ENCODE results near the gene GHRH.
A peak's percentile ranks its signal among the peaks of the same experiment; 100 is the strongest.

Gene GHRH

GRCh38 chr20:37290158-37290810 is 28.7 kb upstream of the GHRH start:
- DNase-seq, result no peak

GRCh38 chr20:37288091-37288490 is 26.5 kb upstream of the GHRH start:
- DNase-seq, result no peak

GRCh38 chr20:37285664-37286374 is 24.2 kb upstream of the GHRH start:
- DNase-seq, result no peak

GRCh38 chr20:37284691-37285161 is 23.1 kb upstream of the GHRH start:
- no peak for DNase-seq

- DNase-seq, result no peak
Observed at GRCh38 chr20:37283530-37284195, 22.0 kb upstream of the GHRH start.

GRCh38 chr20:37282556-37282955 is 20.9 kb upstream of the GHRH start:
- no peak for DNase-seq

GRCh38 chr20:37280403-37280802 is 18.8 kb upstream of the GHRH start:
- no peak for DNase-seq

- no peak for DNase-seq
Observed at GRCh38 chr20:37279820-37280219, 18.2 kb upstream of the GHRH start.

GRCh38 chr20:37278966-37279590 is 17.5 kb upstream of the GHRH start:
- DNase-seq, result no peak

GRCh38 chr20:37277253-37277593 is 15.6 kb upstream of the GHRH start:
- DNase-seq, result no peak

GRCh38 chr20:37276494-37277252 is 15.1 kb upstream of the GHRH start:
- DNase-seq, result peak; percentile 69

GRCh38 chr20:37274851-37275524 is 13.4 kb upstream of the GHRH start:
- no peak for DNase-seq

GRCh38 chr20:37273988-37274387 is 12.4 kb upstream of the GHRH start:
- no peak for DNase-seq

- DNase-seq, result no peak
Observed at GRCh38 chr20:37271421-37271768, 9.8 kb upstream of the GHRH start.

- DNase-seq, result no peak
Observed at GRCh38 chr20:37270576-37271420, 9.2 kb upstream of the GHRH start.

- no peak for DNase-seq
Observed at GRCh38 chr20:37267667-37268313, 6.2 kb upstream of the GHRH start.

GRCh38 chr20:37266940-37267666 is 5.5 kb upstream of the GHRH start:
- no peak for DNase-seq

GRCh38 chr20:37265152-37265551 is 3.5 kb upstream of the GHRH start:
- DNase-seq, result no peak

- DNase-seq, result no peak
Observed at GRCh38 chr20:37263686-37264085, 2.1 kb upstream of the GHRH start.

GRCh38 chr20:37262505-37262904 is 891 bp upstream of the GHRH start:
- DNase-seq, result no peak

Measured in right forelimb (tissue), 1 donor.